HG03095 (cell line): Measurements from ENCODE around the gene PKP3.
"Not testable (repeated sequence)": the region's sequence is repeated elsewhere in the genome, so short reads cannot be mapped to it uniquely, and the experiment has no call there.

Source experiments
- ATAC-seq: cut with Tn5 transposase; IDR thresholded peaks from one replicate; pipeline ENCODE4 v1.9.1; 2021; ENCODE audit warnings: moderate library complexity; ENCODE audit not compliant: unreplicated experiment

The PKP3 gene

GRCh38 chr11:376531-377173, 17.4 kb upstream of the PKP3 start:
- ATAC-seq: no peak

GRCh38 chr11:377174-377865, 16.7 kb upstream of the PKP3 start:
- no peak for ATAC-seq

- no peak for ATAC-seq
Measured at GRCh38 chr11:377883-378500, 16.0 kb upstream of the PKP3 start.

GRCh38 chr11:379205-380094, 14.6 kb upstream of the PKP3 start:
- no peak for ATAC-seq

GRCh38 chr11:380095-380480, 13.9 kb upstream of the PKP3 start:
- no peak for ATAC-seq

GRCh38 chr11:380491-380890, 13.5 kb upstream of the PKP3 start:
- no peak for ATAC-seq

- no peak for ATAC-seq
Measured at GRCh38 chr11:380996-381395, 13.0 kb upstream of the PKP3 start.

GRCh38 chr11:381501-382072, 12.4 kb upstream of the PKP3 start:
- no peak for ATAC-seq

GRCh38 chr11:382081-382629, 11.9 kb upstream of the PKP3 start:
- ATAC-seq: no peak

GRCh38 chr11:383431-383830, 10.6 kb upstream of the PKP3 start:
- no peak for ATAC-seq

- no peak for ATAC-seq
Measured at GRCh38 chr11:384511-384910, 9.5 kb upstream of the PKP3 start.

- no peak for ATAC-seq
Measured at GRCh38 chr11:385594-386351, 8.2 kb upstream of the PKP3 start.

- ATAC-seq: no peak
Measured at GRCh38 chr11:386483-386882, 7.5 kb upstream of the PKP3 start.

- ATAC-seq: no peak
Measured at GRCh38 chr11:387193-387793, 6.7 kb upstream of the PKP3 start.

GRCh38 chr11:389369-389768, 4.6 kb upstream of the PKP3 start:
- ATAC-seq: not testable (repeated sequence)

- no peak for ATAC-seq
Measured at GRCh38 chr11:390175-390574, 3.8 kb upstream of the PKP3 start.

GRCh38 chr11:391117-392017, 2.6 kb upstream of the PKP3 start:
- no peak for ATAC-seq

GRCh38 chr11:392102-392777, 1.8 kb upstream of the PKP3 start:
- ATAC-seq: no peak
